ENCODE measurements around the gene PKHD1.

DNA sequence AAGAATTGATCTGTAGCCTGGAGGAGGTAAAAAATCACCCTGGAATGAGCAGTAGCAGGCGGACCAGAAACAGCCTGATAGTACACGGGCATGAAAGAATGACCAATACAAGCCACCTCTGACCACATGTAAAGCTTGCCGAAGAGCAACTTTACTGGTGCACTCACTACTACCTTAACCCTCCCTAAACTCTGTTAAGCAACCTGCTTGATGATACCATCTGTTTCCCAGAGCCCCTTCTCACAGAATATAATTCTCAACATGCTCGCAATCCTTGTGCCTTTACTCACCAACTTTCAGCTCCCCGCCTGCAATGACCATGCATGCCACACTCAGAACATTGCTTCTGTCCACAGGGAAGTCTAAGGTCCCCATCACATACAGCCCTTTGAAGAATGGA lies 296.5 kb downstream of the PKHD1 start:
- no peak for TF ChIP-seq FOXA1 (IDR thresholded peaks at IDR 0.05)
- no peak for TF ChIP-seq SUZ12 (IDR thresholded peaks at IDR 0.05)
- TF ChIP-seq SP1 (IDR thresholded peaks at IDR 0.05) = no peak
- TF ChIP-seq FOXK2 (IDR thresholded peaks at IDR 0.05) = no peak
- TF ChIP-seq ELF4 (IDR thresholded peaks at IDR 0.05) = no peak
- TF ChIP-seq ARNT (IDR thresholded peaks at IDR 0.05) = no peak
- no peak for TF ChIP-seq FOXM1 (IDR thresholded peaks at IDR 0.05; ENCODE audit: borderline replicate concordance)
- no peak for TF ChIP-seq BHLHE40 (IDR thresholded peaks at IDR 0.05; ENCODE audit: borderline replicate concordance)
